PC-3 (cell line): ENCODE data around the gene TMEM130.
"Not testable (repeated sequence)": the region's sequence is repeated elsewhere in the genome, so short reads cannot be mapped to it uniquely, and the experiment has no call there.

Experiments
- CTCF ChIP-seq: fragments of 300-600 bp; sonication (generic); conservative IDR thresholded peaks from 2 replicates; pipeline ENCODE4 v1.5.1; 2017; ENCODE audit warnings: antibody characterized with exemption, low read depth, mild to moderate bottlenecking, low read length
- EZH2 ChIP-seq: fragments of 300-600 bp; sonication (generic); IDR thresholded peaks from one replicate; pipeline ENCODE4 v1.6.1; 2017; ENCODE audit warnings: antibody characterized with exemption, mild to moderate bottlenecking, low read length; ENCODE audit not compliant: unreplicated experiment

- TF ChIP-seq CTCF, EZH2: not testable (repeated sequence)
Measured at GRCh38 chr7:98842552-98842951, 27.3 kb downstream of the TMEM130 start.
